ENCODE results near the gene TTC22.
A peak's percentile ranks its signal among the peaks of the same experiment; 100 is the strongest.

TTC22 gene

GRCh38 chr1:54833121-54833520 is 32.0 kb upstream of the TTC22 start:
- DNase-seq: no peak

GRCh38 chr1:54826226-54826816 is 25.2 kb upstream of the TTC22 start:
- no peak for DNase-seq

GRCh38 chr1:54825696-54826095 is 24.6 kb upstream of the TTC22 start:
- no peak for DNase-seq

GRCh38 chr1:54823670-54824069 is 22.5 kb upstream of the TTC22 start:
- DNase-seq: no peak

- no peak for DNase-seq
These were observed 18.6 kb upstream of the TTC22 start for GRCh38 chr1:54819733-54820132.

- DNase-seq: no peak
These were observed 18.0 kb upstream of the TTC22 start for GRCh38 chr1:54819195-54819536.

GRCh38 chr1:54818461-54819194 is 17.5 kb upstream of the TTC22 start:
- no peak for DNase-seq

GRCh38 chr1:54816951-54817350 is 15.8 kb upstream of the TTC22 start:
- DNase-seq: no peak

GRCh38 chr1:54816130-54816529 is 15.0 kb upstream of the TTC22 start:
- DNase-seq: no peak

GRCh38 chr1:54815086-54815876 is 14.2 kb upstream of the TTC22 start:
- DNase-seq: no peak

GRCh38 chr1:54814571-54814970 is 13.4 kb upstream of the TTC22 start:
- no peak for DNase-seq

- DNase-seq: no peak
These were observed 13.0 kb upstream of the TTC22 start for GRCh38 chr1:54814126-54814498.

- DNase-seq: no peak
These were observed 12.5 kb upstream of the TTC22 start for GRCh38 chr1:54813485-54814125.

GRCh38 chr1:54812801-54813484 is 11.8 kb upstream of the TTC22 start:
- DNase-seq: no peak

GRCh38 chr1:54811739-54812655 is 10.9 kb upstream of the TTC22 start:
- no peak for DNase-seq

- DNase-seq: no peak
These were observed 9.9 kb upstream of the TTC22 start for GRCh38 chr1:54811066-54811465.

GRCh38 chr1:54810153-54810942 is 9.2 kb upstream of the TTC22 start:
- DNase-seq: peak; percentile 72

GRCh38 chr1:54809496-54810074 is 8.5 kb upstream of the TTC22 start:
- no peak for DNase-seq

GRCh38 chr1:54808443-54809207 is 7.5 kb upstream of the TTC22 start:
- DNase-seq: no peak

GRCh38 chr1:54807756-54808155 is 6.6 kb upstream of the TTC22 start:
- DNase-seq: no peak

Data from CD4-positive, alpha-beta T cell treated with Interleukin-12 subunit alpha and Interleukin-12 subunit beta, for 1 hour (primary cell).